ENCODE data around the gene DIAPH3.
A peak's percentile ranks its signal among the peaks of the same experiment; 100 is the strongest.
"Not testable (repeated sequence)": the region's sequence is repeated elsewhere in the genome, so short reads cannot be mapped to it uniquely, and the experiment has no call there.

Gene DIAPH3

GRCh38 chr13:60090574-60090973, 73.2 kb downstream of the DIAPH3 start:
- TF ChIP-seq, protein P1, sequence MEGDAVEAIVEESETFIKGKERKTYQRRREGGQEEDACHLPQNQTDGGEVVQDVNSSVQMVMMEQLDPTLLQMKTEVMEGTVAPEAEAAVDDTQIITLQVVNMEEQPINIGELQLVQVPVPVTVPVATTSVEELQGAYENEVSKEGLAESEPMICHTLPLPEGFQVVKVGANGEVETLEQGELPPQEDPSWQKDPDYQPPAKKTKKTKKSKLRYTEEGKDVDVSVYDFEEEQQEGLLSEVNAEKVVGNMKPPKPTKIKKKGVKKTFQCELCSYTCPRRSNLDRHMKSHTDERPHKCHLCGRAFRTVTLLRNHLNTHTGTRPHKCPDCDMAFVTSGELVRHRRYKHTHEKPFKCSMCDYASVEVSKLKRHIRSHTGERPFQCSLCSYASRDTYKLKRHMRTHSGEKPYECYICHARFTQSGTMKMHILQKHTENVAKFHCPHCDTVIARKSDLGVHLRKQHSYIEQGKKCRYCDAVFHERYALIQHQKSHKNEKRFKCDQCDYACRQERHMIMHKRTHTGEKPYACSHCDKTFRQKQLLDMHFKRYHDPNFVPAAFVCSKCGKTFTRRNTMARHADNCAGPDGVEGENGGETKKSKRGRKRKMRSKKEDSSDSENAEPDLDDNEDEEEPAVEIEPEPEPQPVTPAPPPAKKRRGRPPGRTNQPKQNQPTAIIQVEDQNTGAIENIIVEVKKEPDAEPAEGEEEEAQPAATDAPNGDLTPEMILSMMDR (IDR thresholded peaks at IDR 0.05; ENCODE audit: insufficient read depth, low read depth, low read length, missing control alignments) = no peak
- H3K4me3 ChIP-seq (ENCODE audit: low read depth, low read length) = no peak overlapping the region
- DNase-seq (ENCODE audit: low read depth) = no peak

DNA sequence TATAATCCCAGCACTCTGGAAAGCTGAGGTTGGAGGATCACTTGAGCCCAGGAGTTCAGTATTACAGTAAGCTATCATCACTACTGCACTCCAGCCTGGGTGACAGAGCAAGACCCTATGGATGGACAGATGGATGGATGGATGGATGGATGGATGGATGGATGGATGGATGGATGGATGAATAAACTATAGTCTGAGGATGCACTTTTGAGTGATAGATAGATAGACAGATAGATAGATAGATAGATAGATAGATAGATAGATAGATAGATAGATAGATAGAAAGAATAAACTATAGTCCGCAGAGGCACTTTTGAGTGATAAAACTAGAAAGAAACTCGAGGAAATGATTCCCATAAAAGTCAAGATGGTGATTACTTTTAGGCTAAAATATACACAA, 79.9 kb downstream of the DIAPH3 start:
- not testable (repeated sequence) for H3K4me3 ChIP-seq (ENCODE audit: low read depth, low read length); DNase-seq (ENCODE audit: low read depth)

GRCh38 chr13:60080850-60081249, 82.9 kb downstream of the DIAPH3 start:
- no peak for DNase-seq (ENCODE audit: low read depth)
- H3K4me3 ChIP-seq (ENCODE audit: low read depth, low read length) = no peak overlapping the region
- TF ChIP-seq, protein P1 (IDR thresholded peaks at IDR 0.05; ENCODE audit: insufficient read depth, low read depth, low read length, missing control alignments) = no peak

GRCh38 chr13:60078226-60078625, 85.5 kb downstream of the DIAPH3 start:
- no peak overlapping the region for H3K4me3 ChIP-seq (ENCODE audit: low read depth, low read length)
- DNase-seq (ENCODE audit: low read depth) = no peak
- TF ChIP-seq, protein P1 (IDR thresholded peaks at IDR 0.05; ENCODE audit: insufficient read depth, low read depth, low read length, missing control alignments) = no peak

- TF ChIP-seq, protein P1 (IDR thresholded peaks at IDR 0.05; ENCODE audit: insufficient read depth, low read depth, low read length, missing control alignments) = no peak
- H3K4me3 ChIP-seq (ENCODE audit: low read depth, low read length) = no peak overlapping the region
- DNase-seq (ENCODE audit: low read depth) = no peak
Measured at GRCh38 chr13:60075850-60076249, 87.9 kb downstream of the DIAPH3 start.

DNA sequence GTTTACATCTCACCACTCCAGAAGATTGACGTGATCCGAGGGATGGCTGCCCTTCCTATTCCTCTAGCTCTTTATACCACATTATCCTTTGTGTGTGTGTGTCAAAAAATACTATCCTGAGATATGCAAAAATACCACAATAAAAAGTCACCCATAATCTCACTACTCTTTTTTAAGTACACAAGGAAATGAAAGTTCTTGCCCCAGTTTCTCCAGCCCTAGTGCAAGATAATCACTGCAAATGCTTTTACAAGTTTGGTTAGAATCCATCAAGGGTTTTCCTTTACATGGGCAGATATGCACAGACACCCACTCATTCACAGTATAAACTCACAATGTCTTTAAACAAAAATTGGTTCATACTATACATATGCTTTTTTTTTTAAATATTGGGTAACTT, 89.3 kb downstream of the DIAPH3 start:
- peak; percentile 13 for DNase-seq (ENCODE audit: low read depth)
- TF ChIP-seq, protein P1 (IDR thresholded peaks at IDR 0.05; ENCODE audit: insufficient read depth, low read depth, low read length, missing control alignments) = no peak
- no peak overlapping the region for H3K4me3 ChIP-seq (ENCODE audit: low read depth, low read length)

- TF ChIP-seq, protein P1 (IDR thresholded peaks at IDR 0.05; ENCODE audit: insufficient read depth, low read depth, low read length, missing control alignments) = no peak
- no peak overlapping the region for H3K4me3 ChIP-seq (ENCODE audit: low read depth, low read length)
- DNase-seq (ENCODE audit: low read depth) = no peak
Measured at GRCh38 chr13:60066226-60066625, 97.5 kb downstream of the DIAPH3 start.
